Endothelial cell of umbilical vein (primary cell): ENCODE data around the gene MOB3A.

Experiments used
- EZH2 ChIP-seq: IDR thresholded peaks from 2 replicates; pipeline ENCODE4 v1.6.1; 2012; ENCODE audit warnings: borderline replicate concordance, low read depth, mild to moderate bottlenecking, moderate library complexity, low read length, inconsistent platforms; ENCODE audit not compliant: severe bottlenecking
- FOS ChIP-seq: IDR thresholded peaks from 2 replicates; pipeline ENCODE4 v1.6.1; 2011; ENCODE audit warnings: mild to moderate bottlenecking, low read length, moderate library complexity, borderline replicate concordance; ENCODE audit not compliant: insufficient read depth
- JUN ChIP-seq: IDR thresholded peaks from 2 replicates; pipeline ENCODE4 v1.6.1; 2011; ENCODE audit warnings: borderline replicate concordance, low read depth; ENCODE audit not compliant: insufficient read length, insufficient read depth
- MYC ChIP-seq: IDR thresholded peaks from one replicate; pipeline ENCODE4 v1.6.1; 2011; ENCODE audit warnings: mild to moderate bottlenecking, low read depth, low read length
- POLR2A ChIP-seq: IDR thresholded peaks from 2 replicates; pipeline ENCODE4 v1.6.1; 2012; ENCODE audit warnings: low read depth, mild to moderate bottlenecking, control low read depth, low read length
- POLR2AphosphoS5 ChIP-seq: IDR thresholded peaks from 2 replicates; pipeline ENCODE4 v1.6.1; 2012; ENCODE audit warnings: low read depth, mild to moderate bottlenecking, control low read depth, low read length, moderate library complexity; ENCODE audit not compliant: insufficient read depth
- TF ChIP-seq, protein P1 (sequence below), 2 donors: IDR thresholded peaks; 1 replicate in 1 of 2; 2 replicates in 1 of 2; pipeline ENCODE4 v1.5.1; 2011; ENCODE audit warnings: low read length in 2 of 2, mild to moderate bottlenecking in 2 of 2, moderate library complexity in 2 of 2, control low read depth in 1 of 2, inconsistent platforms in 1 of 2, low read depth in 1 of 2; ENCODE audit not compliant: insufficient read depth in 1 of 2; ENCODE audit errors: extremely low read depth in 1 of 2
- TF ChIP-seq, protein P2 (sequence below): IDR thresholded peaks from 2 replicates; pipeline ENCODE4 v1.6.1; 2011; ENCODE audit not compliant: insufficient read depth, insufficient read length

DNA sequence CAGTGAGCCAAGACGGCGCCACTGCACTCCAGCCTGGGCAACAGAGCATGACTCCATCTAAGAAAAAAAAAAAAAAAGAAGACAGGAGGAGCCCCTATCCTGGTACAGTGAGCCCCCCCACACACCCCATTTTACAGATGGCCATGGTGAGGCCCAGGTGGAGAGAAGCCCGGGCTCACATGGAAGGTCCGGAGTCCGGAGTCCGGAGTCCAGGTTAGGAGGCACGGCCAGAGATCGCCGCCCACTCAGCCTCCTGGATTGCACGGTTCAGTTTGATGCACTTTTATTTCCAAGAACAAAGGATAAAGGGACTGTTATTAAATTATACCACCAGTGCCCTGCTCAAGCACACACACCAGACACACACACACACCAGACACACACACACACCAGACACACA, 69.4 kb downstream of the MOB3A start:
- TF ChIP-seq MYC (no peak), POLR2AphosphoS5 (no peak), POLR2A (no peak), JUN (no peak), FOS (no peak), EZH2 (no peak)
- TF ChIP-seq, protein P1, sequence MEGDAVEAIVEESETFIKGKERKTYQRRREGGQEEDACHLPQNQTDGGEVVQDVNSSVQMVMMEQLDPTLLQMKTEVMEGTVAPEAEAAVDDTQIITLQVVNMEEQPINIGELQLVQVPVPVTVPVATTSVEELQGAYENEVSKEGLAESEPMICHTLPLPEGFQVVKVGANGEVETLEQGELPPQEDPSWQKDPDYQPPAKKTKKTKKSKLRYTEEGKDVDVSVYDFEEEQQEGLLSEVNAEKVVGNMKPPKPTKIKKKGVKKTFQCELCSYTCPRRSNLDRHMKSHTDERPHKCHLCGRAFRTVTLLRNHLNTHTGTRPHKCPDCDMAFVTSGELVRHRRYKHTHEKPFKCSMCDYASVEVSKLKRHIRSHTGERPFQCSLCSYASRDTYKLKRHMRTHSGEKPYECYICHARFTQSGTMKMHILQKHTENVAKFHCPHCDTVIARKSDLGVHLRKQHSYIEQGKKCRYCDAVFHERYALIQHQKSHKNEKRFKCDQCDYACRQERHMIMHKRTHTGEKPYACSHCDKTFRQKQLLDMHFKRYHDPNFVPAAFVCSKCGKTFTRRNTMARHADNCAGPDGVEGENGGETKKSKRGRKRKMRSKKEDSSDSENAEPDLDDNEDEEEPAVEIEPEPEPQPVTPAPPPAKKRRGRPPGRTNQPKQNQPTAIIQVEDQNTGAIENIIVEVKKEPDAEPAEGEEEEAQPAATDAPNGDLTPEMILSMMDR (IDR thresholded peaks at IDR 0.05; ENCODE audit: extremely low read depth in 1 of 2, insufficient read depth in 1 of 2, low read depth in 1 of 2, low read length in 2 of 2), result no peak
- TF ChIP-seq, protein P2, sequence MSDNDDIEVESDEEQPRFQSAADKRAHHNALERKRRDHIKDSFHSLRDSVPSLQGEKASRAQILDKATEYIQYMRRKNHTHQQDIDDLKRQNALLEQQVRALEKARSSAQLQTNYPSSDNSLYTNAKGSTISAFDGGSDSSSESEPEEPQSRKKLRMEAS, result no peak
